Muscle of leg (tissue), 11 donors: Measurements from ENCODE around the gene ADCY4. TPM values are rescaled to one million over a fixed set of nuclear protein-coding genes. Genes with fewer than 3 reads are reported as not detected.
A peak's percentile ranks its signal among the peaks of the same experiment; 100 is the strongest.

ENCODE experiments used
- DNase-seq: peaks from one replicate; pipeline ENCODE4 v3.0.0; 2013
- H3K27ac ChIP-seq: one replicate; pipeline ENCODE4 v1.5.1; 2013; ENCODE audit warnings: mild to moderate bottlenecking, low read length, control low read depth
- H3K27me3 ChIP-seq: one replicate; pipeline ENCODE4 v1.6.1; 2013; ENCODE audit warnings: low read length; ENCODE audit not compliant: control insufficient read depth, insufficient read depth
- H3K36me3 ChIP-seq: one replicate; pipeline ENCODE4 v1.6.1; 2013; ENCODE audit warnings: low read length; ENCODE audit not compliant: control insufficient read depth, insufficient read depth
- H3K4me1 ChIP-seq: one replicate; pipeline ENCODE4 v1.6.1; 2013; ENCODE audit warnings: low read length; ENCODE audit not compliant: control insufficient read depth, insufficient read depth
- H3K4me3 ChIP-seq: one replicate; pipeline ENCODE4 v1.5.1; 2013; ENCODE audit warnings: low read length, control low read depth
- H3K9me3 ChIP-seq: replicated peaks from 2 replicates; pipeline ENCODE4 v1.6.1; 2013; ENCODE audit warnings: low read depth, low read length; ENCODE audit not compliant: control insufficient read depth
- WGBS: methylation state at CpG from one replicate; pipeline ENCODE4 v1.1.5; 2013; ENCODE audit warnings: missing lambda C conversion rate; ENCODE audit not compliant: insufficient coverage; 5-methylcytosine and 5-hydroxymethylcytosine counted together
- polyA plus RNA-seq, 8 donors: library from polyadenylated mRNA; unstranded; fragments of 120-200 nt; gene quantifications; one replicate each; pipeline versions ENCODE4 v1.2.1 to v1.2.3, GENCODE V29; 2013; ENCODE audit warnings: inconsistent platforms in 1 of 8, low replicate concordance in 1 of 8; ENCODE audit not compliant: insufficient read length in 8 of 8, insufficient read depth in 1 of 8
- total RNA-seq: library from RNA; stranded (reverse); fragments of 120-200 nt; gene quantifications from one replicate; pipeline ENCODE4 v1.2.4, GENCODE V29; 2013

The ADCY4 gene
- total and polyA plus RNA-seq, 9 donors = 7.0 to 18.7 (median 13.7) TPM

DNA sequence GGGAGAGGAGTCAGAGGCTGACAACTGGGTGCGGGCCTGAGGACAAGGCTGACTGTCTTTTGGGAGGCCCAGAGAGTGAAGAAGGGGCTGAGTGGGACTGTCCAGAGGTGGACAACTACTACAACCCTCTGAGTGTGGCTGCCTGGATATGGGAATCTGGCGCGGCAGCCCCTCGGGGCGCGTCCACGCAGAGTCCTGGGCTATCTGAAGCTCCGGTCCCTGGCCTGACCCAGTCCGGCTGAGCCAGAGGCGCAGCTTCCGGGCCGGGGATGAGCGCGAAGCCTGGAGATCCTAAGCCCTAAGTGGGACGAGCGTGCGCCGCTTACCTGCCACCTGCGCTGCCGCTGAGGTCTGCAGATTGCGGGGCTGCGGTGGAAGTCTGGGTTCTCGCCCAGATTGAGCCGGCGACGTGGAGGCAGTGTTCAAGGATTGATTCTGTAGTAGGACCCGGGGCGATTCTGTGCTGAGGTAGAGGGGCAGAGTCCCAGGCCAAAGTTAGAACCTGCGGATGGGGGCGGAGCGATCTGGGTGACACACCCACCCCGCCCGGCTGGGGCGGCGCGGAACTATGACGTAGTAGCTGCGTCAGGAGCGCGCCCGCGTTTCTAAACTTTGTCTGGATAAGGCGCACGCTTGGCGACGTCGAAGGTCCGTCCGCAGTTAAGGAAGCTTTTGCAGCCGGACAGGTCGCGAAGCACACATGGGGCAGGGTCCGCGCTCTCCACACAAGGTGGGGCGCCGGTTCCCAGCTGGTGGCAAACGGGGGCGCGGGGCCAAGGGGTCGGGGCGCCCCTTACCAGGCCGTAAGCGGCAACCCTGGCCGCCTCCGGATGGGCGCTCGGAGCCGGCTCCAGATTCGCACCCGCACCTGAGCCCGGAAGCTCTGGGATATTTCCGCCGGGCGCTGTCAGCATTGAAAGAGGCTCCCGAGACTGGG, 35.3 kb downstream of the ADCY4 start, which contains the start of the genes DHRS1 and NOP9:
DHRS1 (minus strand) TSS at position 526 of the 937 bp plus-strand sequence. CDS start 674 bp downstream, outside the sequence.
NOP9 (plus strand) TSS at position 596 of the 937 bp plus-strand sequence; CDS start at position 701, 105 bp downstream.
- Histone ChIP-seq H3K4me3 (peak within 1 kb of the TSS; percentile 97), H3K9me3 (no peaks in the 10 kb centered on the region), H3K36me3 (peaks cover 48% of the 10 kb centered on the region), H3K27ac (peak within 1 kb of the TSS; percentile 84), H3K4me1 (peaks cover 20% of the 10 kb centered on the region), H3K27me3 (no peaks in the 10 kb centered on the region)
- peak; percentile 95 for DNase-seq
- under 1% methylated on average over 74 of the region's 75 CpGs for WGBS

- Histone ChIP-seq H3K27ac (peak overlapping the region; percentile 84), H3K4me1 (peaks cover 20% of the 10 kb centered on the region), H3K9me3 (no peaks in the 10 kb centered on the region), H3K36me3 (peaks cover 41% of the 10 kb centered on the region), H3K4me3 (peak overlapping the region; percentile 97), H3K27me3 (no peaks in the 10 kb centered on the region)
- no peak for DNase-seq
- WGBS = 67% methylated on average over 7 of the region's 7 CpGs
Observed at GRCh38 chr14:24298892-24299254, 36.0 kb downstream of the ADCY4 start.

DNA sequence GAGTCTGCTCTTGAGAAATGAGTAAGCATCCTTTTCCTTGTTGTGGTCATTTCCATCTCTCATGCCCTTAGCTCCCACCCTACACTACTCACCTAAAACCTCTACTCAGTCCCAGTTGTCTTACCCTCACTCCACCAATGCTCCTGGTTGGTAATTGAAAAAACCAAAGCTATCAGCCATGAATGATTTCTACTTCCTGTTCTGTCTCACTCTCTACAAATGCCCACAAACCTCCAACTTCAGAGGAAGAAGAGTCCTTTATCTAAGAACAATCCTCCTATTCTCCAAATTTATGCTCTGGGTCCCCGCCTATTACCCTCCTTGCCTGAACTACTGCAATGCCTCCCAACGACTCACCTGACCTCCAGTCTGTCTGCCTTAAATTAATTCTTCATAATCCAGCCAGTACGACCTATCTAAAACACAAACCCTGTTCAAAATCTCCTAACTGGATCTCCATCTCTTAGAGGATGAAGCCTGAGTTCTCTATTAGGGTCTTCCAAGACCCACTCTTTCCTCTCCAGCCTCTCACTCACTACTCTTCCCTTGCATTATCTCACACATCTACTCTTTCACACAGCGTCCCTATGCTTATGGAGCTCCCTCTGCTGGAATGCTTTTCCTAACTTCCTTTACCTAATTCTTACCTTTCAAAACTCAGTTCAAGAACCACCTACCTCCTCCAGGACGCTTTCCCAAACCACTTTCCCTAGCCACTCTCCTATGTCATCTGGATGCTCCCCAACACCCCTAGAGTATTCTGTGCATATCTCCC, 37.5 kb downstream of the ADCY4 start:
- Histone ChIP-seq H3K36me3 (peaks cover 30% of the 10 kb centered on the region), H3K9me3 (no peaks in the 10 kb centered on the region), H3K27me3 (no peaks in the 10 kb centered on the region), H3K4me3 (no peak overlapping the region), H3K27ac (no peak overlapping the region), H3K4me1 (peaks cover 20% of the 10 kb centered on the region)
- no peak for DNase-seq
- 53% methylated on average over 5 of the region's 5 CpGs for WGBS

GRCh38 chr14:24296341-24297157, 38.3 kb downstream of the ADCY4 start:
- Histone ChIP-seq H3K9me3 (no peaks in the 10 kb centered on the region), H3K36me3 (peaks cover 30% of the 10 kb centered on the region), H3K27me3 (no peaks in the 10 kb centered on the region), H3K4me3 (no peak overlapping the region), H3K4me1 (peaks cover 20% of the 10 kb centered on the region), H3K27ac (no peak overlapping the region)
- peak; percentile 81 for DNase-seq
- 67% methylated on average over 6 of the region's 12 CpGs for WGBS

GRCh38 chr14:24293525-24293924, 41.3 kb downstream of the ADCY4 start:
- Histone ChIP-seq H3K4me1 (peaks cover 4% of the 10 kb centered on the region), H3K36me3 (peaks cover 47% of the 10 kb centered on the region), H3K27ac (no peak overlapping the region)

DNA sequence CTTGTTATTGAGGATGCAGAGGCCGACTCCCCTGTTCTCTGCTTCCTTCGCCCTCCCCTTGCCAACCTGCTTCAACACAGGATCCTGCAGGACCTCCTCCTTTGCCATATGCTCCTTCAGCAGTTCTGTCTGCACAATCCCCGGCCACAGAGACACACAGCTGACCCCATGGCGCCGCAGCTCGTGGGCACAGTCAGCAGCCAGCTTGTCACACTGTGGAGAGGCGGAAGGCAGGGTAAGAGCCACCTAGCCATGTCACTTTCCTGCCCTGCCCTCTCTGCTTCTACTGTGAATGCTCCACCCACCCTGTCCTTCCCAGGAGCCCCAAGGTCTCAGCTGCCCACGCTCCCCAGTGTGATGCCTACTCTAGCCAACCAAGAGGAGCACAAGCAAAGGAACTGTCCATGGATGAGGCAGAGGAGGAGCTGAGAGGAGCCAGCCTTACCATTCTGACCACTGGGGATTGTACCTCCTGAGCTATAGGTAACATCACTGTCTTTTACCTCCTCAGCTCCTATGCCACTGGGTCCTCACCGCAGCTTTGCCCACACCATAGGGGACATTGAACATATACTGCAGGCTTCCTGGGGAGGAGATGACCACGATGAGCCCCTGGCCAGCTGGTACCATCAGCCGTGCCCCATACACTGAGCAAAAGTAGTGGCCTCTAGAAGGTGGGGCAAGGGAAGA, 42.6 kb downstream of the ADCY4 start:
- Histone ChIP-seq H3K36me3 (peaks cover 47% of the 10 kb centered on the region), H3K9me3 (no peaks in the 10 kb centered on the region), H3K4me3 (no peak overlapping the region), H3K27ac (no peak overlapping the region), H3K27me3 (no peaks in the 10 kb centered on the region), H3K4me1 (peaks cover 4% of the 10 kb centered on the region)
- 82% methylated on average over 6 of the region's 11 CpGs for WGBS
- no peak for DNase-seq

More at GRCh38 chr14:24293525-24293924, 41.3 kb downstream of the ADCY4 start:
- no peak for DNase-seq
- WGBS = no CpG with 5 or more reads among the region's 2 CpGs
- no peak overlapping the region for H3K4me3 ChIP-seq
- no peaks in the 10 kb centered on the region for H3K27me3 ChIP-seq
- H3K9me3 ChIP-seq = no peaks in the 10 kb centered on the region

DNA sequence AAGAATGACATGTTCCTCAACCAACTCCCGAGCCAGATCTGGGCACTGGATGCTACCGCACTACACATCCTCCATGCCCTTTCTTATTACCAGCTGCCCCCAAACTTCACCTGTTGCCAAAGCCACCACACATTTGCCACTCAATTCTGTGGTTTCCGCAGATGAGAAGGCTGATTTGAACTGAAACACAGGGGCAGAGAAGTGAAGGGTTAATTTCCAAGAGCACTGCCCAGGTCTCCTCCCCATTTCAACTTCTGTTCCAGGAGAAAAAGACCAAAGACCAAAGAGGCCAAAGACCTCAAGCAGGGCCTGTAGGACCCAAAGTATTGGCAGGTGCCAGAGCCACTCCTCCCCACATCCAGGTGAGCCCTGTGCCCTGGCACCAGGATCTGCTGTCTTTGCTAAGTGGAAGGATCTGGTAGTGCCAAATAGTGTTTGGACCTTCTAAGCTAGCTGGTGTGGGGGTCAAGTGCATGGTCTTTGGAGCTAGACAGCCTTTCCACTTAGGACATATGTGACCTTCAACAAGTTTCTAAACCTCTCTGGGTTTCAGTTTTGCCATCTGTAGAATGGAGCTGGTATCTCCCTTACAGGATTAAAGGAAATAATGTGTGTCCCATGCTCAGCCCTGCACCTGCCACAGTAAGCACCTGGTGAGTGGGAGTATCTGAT, 43.3 kb downstream of the ADCY4 start:
- 81% methylated on average over 3 of the region's 3 CpGs for WGBS
- Histone ChIP-seq H3K36me3 (peaks cover 47% of the 10 kb centered on the region), H3K4me3 (no peak overlapping the region), H3K27ac (no peak overlapping the region), H3K27me3 (no peaks in the 10 kb centered on the region), H3K9me3 (no peaks in the 10 kb centered on the region), H3K4me1 (peaks cover 2% of the 10 kb centered on the region)
- DNase-seq = no peak

DNA sequence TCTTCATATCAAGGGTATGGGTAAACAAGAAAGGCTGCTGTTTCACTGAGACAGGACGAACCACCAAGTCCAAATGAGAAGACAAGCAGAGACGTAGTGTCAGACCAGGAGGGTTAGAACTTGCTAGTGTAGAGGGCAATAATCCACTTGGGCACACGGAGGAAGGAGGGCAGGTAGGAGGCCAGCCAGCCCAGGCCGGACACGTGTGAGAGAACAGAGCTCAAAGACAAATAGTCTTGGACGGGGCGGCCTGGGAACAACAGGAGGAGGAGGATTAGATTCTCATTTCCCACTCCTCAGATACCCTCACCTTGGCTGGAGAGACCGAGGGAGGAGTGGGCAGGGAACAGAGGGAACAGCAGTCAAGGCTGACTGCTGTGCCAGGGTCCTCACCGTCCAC, 44.1 kb downstream of the ADCY4 start:
- 67% methylated on average over 4 of the region's 9 CpGs for whole genome bisulfite sequencing
- H3K27me3 ChIP-seq = no peaks in the 10 kb centered on the region
- no peak for DNase-seq
- H3K27ac ChIP-seq = no peak overlapping the region
- no peak overlapping the region for H3K4me3 ChIP-seq
- H3K9me3 ChIP-seq = no peaks in the 10 kb centered on the region
- H3K4me1 ChIP-seq = no peaks in the 10 kb centered on the region
- peaks cover 39% of the 10 kb centered on the region for H3K36me3 ChIP-seq
